GM12801 (cell line): Measurements from ENCODE around the gene TRPM1.

Source experiments
- TF ChIP-seq, protein P1 (sequence below): IDR thresholded peaks from one replicate; pipeline ENCODE4 v1.5.1; 2011; ENCODE audit warnings: control low read depth; ENCODE audit not compliant: insufficient read length; ENCODE audit errors: extremely low read depth

The TRPM1 gene

DNA sequence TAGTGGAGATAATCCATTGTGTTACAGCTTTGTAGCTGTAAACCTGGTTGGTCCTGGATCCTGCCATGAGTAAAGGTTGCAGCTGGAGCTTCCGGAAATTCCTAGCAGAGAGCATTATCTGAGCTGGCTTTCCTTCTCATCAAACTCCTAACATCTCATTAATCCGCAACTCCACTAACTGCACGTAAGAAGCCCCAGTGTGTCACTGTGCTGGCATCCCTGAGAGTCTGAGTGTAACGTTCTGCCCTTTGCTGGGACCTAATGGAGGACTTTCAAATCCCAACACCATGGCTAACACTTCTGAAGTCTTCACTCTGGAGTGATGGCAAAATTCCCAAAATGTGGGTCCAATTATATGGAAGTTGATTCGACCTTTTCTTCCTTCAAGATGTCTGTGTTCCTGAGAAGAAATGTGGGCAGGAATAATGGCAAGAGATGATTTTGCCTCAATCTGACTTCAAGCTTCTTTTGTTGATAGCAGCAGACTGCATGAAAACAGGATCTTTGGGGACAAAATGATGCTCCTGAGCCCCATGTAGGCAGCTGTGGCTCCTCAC lies 9.6 kb upstream of the TRPM1 start:
- TF ChIP-seq, protein P1, sequence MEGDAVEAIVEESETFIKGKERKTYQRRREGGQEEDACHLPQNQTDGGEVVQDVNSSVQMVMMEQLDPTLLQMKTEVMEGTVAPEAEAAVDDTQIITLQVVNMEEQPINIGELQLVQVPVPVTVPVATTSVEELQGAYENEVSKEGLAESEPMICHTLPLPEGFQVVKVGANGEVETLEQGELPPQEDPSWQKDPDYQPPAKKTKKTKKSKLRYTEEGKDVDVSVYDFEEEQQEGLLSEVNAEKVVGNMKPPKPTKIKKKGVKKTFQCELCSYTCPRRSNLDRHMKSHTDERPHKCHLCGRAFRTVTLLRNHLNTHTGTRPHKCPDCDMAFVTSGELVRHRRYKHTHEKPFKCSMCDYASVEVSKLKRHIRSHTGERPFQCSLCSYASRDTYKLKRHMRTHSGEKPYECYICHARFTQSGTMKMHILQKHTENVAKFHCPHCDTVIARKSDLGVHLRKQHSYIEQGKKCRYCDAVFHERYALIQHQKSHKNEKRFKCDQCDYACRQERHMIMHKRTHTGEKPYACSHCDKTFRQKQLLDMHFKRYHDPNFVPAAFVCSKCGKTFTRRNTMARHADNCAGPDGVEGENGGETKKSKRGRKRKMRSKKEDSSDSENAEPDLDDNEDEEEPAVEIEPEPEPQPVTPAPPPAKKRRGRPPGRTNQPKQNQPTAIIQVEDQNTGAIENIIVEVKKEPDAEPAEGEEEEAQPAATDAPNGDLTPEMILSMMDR = no peak

- TF ChIP-seq, protein P1 = no peak
These were observed 7.3 kb upstream of the TRPM1 start for GRCh38 chr15:31108836-31109235.

- TF ChIP-seq, protein P1 = no peak
These were observed 5.2 kb upstream of the TRPM1 start for GRCh38 chr15:31106495-31107300.

DNA sequence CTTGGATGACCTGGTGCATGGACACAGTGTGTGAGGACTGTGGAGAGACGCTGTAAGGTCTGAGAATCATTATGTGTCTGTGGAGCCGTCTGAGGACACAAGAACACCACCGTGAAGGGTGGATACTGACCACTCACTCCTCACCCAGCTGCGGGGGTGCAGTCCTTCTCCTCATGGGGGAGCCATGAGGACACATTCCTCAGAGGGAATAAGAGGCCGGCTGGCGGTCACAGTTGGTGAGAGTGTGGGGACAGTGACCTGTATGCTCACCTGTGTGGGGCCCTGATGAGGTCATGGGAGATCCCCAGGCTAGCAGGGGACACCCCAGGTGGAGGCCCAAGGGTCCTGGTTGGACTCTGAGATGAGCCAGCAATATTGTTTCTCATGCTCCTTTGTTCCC lies 2.5 kb upstream of the TRPM1 start:
- TF ChIP-seq, protein P1 = no peak

GRCh38 chr15:31102374-31103342 lies 1.1 kb upstream of the TRPM1 start:
- TF ChIP-seq, protein P1 = no peak

DNA sequence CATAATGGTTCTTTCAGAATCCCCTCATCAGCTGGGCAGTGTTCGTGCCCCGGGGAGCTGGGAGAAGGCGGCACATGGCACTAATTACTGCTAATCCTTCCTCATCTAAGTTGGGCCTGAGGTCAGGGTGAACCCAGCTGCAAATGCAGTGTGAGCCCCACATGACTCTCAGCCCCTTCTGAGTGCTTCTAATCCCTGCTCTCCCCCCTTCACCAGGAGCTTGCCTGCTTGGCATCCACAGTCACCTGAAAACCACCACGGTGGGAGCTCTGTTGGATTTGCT lies 455 bp upstream of the TRPM1 start:
- TF ChIP-seq, protein P1 = no peak

DNA sequence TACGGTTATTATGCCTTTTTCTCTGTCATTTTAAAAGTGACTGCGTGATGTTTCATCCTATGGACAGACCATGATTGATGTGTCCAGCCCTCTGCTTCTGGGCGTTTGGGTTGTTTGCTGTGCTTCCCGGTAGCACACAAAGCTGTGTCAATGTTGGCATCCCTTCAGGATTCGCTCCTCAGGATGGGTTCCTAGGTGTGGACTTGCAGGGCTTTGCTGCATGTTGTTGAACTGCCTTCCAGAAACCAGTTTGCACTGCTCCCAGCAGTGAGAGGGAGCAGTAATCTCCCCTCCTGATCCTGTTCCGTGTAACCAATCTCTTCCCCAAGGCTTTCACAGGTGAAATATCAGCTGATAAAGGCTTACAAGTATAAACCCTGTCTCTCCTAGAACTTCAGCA lies 787 bp downstream of the TRPM1 start:
- TF ChIP-seq, protein P1 = no peak
